Bone marrow (tissue), 2 donors: ENCODE results near the gene GMPR.
A peak's percentile ranks its signal among the peaks of the same experiment; 100 is the strongest.
"Not testable (repeated sequence)": the region's sequence is repeated elsewhere in the genome, so short reads cannot be mapped to it uniquely, and the experiment has no call there.

Experiments
- DNase-seq, 2 donors: peaks; one replicate each; lab custom pipeline; 2025; lab: John Stamatoyannopoulos, UW

Gene GMPR

DNA sequence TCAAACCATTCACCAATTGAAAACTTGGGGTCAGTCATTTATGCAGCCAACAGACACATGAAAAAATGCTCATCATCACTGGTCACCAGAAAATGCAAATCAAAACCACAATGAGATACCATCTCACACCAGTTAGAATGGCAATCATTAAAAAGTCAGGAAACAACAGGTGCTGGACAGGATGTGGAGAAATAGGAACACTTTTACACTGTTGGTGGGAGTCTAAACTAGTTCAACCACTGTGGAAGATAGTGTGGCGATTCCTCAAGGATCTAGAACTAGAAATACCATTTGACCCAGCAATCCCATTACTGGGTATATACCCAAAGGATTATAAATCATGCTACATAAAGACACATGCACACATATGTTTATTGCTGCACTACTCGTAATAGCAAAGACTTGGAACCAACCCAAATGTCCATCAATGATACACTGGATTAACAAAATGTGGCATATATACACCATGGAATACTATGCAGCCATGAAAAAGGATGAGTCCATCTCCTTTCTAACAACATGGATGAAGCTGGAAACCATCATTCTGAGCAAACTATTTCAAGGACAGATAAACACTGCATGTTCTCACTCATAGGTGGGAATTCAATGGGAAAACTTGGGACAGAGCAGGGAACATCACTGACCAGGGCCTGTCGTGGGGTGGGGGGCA is 13.2 kb upstream of the GMPR start:
- not testable (repeated sequence) for DNase-seq

- not testable (repeated sequence) for DNase-seq
Measured at GRCh38 chr6:16226117-16227047, 12.0 kb upstream of the GMPR start.

DNA sequence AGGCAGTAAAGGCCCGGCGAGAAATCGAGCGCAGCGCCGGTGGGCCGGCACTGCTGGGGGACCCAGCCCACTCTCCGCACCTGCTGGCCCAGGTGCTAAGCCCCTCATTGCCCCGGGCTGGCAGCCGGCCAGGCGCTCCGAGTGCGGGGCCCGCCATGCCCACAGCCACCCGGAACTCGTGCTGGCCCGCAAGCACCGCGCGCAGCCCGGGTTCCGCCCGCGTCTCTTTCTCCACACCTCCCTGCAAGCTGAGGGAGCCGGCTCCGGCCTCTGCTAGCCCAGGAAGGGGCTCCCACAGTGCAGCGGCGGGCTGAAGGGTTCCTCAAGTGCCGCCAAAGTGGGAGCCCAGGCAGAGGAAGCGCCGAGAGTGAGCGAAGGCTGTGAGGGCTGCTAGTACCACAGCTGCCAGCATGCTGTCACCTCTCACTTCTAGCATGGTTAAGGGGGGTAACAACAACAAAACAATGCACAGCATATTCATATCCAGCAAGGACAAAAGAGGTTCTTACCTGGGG is 11.3 kb upstream of the GMPR start:
- DNase-seq: no peak

- no peak for DNase-seq
Measured at GRCh38 chr6:16227605-16228004, 10.8 kb upstream of the GMPR start.

DNA sequence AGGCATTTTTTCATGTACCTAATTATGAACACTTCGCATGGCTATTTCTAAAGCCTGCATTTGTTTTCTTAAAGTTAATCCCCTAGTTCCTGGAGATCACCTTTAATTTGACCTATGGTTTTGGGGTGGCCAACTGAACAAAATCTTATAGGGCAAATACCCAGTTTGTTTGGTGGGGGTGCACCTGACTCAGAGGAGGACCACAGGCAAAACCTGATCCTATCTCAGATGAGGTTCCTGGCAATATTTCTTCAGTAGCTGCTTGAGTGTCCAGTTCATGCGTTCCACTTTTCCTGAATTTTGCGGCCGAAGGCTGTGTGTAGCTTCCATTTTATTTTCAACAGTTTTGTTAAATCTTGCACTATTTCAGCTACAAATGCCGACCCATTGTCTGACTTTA is 10.3 kb upstream of the GMPR start:
- no peak for DNase-seq

DNA sequence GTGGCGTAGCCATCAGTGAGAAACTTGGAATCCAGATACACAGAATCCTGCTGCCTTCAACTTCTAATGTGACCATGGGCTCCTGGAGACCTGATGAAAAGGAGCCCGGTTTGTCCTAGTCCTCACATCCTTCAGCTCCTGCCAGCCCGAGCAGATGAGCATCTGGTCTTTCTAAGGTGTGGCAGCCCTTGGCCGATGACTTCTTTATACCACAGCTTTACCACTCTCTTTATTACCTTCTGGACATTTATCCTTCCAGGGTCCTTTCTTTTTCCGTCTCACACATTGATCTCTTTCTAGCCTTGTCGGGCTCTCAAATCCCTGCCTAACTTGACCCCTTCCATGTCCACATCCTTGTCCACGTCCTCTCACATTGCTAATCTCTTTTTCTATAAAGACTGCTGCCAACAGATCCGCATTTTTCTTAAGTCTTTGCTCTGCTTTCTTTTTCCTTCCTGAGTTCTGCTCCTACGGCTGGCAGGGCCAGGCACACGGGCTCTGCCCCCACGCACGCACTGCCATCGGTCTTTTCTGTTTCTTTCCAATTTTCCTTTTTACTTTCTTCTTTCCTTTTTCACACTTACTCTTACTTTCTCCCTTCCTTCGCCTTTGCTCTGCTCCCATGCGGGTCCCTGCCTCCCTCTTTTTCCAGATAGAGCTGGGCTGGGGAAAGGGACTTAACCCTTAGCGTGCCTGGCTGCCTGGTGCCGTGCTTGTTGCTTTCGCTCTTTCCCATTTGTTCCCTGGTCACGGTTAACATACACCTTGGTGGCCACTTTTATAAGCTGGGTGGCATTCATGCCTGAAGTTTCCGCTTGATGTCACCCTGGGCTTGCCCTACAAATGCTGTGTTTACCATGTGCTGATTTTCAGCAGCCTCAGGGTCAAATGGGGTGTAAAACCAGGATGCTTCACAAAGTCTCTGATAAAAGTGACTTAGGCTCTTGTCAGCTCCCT is 9.4 kb upstream of the GMPR start:
- no peak for DNase-seq

DNA sequence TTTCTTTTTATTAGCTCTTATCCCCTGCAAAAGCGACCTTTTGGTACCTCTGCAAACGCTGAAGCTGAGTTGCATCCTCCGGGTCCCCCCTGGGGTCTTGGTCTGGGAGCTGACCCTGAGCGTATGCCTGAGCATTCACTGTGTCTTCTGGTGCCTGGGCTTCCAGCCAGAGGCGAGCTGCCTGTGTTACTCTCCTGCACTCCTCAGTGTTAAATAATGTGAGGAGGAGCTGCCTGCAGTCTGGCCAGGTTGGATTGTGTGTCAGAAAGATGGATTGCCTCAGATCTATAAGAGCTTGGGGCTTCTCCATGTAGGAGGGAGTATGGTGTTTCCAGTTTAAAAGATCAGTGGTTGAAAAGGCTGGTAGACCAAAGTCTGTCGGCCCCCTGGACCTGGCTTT is 8.7 kb upstream of the GMPR start:
- DNase-seq: no peak

- no peak for DNase-seq
Measured at GRCh38 chr6:16230953-16231352, 7.4 kb upstream of the GMPR start.

DNA sequence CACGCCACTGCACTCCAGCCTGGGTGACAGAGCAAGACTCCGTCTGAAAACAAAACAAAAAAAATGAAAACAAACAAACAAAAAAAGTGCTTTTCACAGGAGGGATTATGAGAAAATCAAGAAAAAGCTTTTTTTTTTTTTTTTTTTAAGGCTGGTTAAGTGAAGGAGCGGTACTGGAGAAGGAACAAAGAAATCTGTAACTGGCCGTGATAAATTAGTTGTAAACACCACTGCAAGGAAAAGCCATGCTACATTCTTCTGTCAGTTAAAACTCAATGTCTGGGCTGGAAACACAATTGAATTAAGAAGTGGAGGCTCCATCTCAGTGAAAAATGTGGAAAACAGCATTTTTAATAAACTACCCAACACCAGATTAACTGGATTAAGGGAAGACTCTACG is 6.3 kb upstream of the GMPR start:
- no peak for DNase-seq

DNA sequence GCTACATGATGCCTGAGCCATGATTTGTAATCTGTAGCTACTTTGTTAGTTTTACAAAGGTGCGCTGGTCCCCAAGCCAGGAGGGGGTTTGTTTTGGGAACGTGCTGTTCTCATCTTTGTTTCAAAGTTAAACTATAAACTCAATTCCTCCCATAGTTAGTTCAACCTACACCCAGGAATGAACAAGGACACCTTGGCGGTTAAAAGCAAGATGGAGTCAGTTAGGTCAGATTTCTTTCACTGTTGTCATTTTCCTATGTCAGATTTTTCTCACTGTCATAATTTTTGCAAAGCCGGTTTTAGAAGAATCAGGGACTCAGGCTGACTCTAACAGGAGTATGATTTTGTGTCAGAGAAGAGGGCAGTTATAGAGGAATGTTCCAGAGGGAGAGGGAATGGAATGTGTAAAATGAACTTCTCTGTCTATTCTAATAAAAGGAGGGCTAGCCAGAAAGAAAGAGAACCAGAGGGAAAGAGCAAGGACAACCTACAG is 2.3 kb upstream of the GMPR start:
- DNase-seq: no peak

DNA sequence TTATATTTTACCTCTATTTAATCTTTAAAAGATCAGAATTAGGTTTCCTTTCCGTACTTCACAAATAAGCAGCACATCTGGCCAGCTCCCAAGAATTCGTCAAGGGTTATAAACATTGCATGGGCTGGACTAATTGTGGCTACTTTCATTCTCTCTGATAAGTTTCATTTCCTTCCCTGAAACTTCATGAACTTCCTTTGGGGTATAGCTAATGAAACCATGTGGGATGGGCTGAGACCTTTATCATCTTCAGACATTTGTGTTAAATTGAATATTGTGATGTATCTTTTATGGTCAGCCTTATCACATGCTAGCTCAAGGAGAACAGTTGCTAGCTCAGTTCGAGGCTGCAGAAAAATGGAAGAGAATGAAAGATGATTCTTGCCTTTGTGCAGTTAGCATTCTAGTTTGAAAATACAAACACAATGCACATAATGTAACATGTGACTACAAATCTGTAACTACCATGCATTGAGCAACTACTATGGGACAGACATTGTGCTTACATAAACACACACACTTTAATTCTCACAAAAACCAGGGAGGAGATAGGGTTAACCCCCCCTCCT is 1.7 kb upstream of the GMPR start:
- peak in 1 of 2 donors; percentile 55 for DNase-seq

- no peak for DNase-seq
Measured at GRCh38 chr6:16237242-16237641, 1.1 kb upstream of the GMPR start.

DNA sequence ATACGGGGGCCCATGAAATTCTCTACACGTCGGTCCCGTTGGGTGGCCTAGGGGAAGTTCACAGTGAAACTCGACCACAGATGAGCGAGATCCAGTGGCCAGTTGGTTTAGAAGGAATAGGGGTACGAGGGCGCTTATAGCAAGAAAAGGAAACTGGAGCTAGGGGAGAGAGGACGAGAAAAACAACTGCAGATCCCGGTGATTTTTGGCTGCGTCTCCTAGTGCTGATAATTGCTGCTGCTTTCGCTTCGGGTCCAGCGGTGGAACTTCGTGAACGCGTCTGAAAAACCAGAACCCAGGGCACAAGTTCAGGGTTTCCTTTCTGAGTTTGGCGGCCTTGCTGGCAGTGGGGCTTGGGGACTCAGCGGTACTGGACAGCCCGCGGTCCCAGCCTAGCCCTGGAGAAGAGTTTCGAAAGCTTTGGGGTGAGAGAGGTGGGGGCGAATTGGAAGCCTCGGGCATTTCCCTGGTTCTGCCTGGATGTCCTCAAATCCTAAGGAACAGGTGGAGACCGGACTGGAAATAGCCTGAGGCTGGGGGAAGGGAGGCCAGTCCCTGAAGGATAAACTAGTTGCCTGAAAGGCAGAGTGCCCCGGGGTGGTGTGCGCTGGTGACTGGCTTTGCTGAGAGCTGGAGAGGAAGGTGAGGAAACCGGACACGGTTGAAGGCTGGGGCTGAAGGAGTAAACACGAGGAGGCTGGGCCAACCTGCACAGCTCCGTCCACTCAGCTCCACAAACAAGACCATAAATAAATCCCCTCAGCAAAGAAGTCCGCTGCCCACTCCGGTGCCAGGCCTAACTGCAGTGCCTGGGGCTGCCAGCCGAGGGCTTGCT is 793 bp downstream of the GMPR start:
- DNase-seq: peak in 1 of 2 donors; percentile 36

GRCh38 chr6:16239798-16240123 is 1.4 kb downstream of the GMPR start:
- peak in 1 of 2 donors; percentile 48 for DNase-seq

DNA sequence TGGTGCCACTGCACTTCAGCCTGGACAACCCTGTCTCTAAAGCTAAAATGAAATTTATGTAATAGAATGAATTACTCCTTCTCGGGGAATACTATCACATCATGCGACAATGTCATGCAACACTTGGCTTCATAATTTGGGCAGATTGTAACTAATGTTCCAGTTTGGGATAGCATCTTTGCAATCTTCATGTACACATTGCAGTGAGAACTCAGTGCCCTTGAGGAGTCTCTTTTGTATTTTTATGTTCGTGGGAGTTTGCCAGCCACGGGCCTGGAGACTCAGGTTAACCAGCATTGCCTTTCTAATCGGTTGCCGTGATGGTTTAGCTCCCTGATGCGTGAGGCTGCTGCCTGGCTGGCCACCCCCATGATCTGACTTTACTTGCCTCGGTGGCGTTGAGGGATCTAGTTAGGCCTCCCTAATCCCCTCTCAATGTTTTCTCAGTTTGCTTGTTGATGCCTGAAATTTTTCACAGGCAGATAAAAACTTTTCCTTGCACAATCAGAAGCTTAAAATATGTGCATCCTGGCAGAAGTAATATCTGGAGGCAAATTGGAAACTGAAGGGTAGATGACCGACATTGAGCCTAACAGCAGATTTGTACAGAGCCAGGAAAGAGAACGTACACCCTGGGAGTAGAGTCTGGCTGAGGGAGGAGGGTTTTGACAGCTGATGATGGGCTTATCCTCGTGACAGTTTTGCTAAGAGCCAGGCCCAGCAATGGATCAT is 2.4 kb downstream of the GMPR start:
- no peak for DNase-seq

- DNase-seq: no peak
Measured at GRCh38 chr6:16241321-16241689, 2.9 kb downstream of the GMPR start.

DNA sequence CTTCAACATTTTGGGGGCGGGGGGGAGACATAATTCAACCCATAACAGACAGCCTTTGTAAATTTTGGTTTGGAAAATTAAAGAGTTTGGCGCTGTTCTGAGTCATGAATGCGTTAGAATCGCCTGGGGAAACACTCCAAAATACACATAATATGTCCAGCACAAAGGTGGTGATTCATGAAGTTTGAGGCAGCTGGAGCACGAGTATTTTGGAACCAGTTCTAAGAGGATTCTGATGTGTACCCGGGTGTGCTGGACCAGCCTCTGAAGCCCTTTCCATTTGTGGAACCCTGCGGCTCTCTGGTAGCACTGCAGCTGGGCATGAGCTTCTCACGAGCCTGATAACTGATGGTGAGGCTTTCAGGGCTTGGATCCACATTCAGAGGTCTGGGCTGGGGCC is 4.7 kb downstream of the GMPR start:
- DNase-seq: no peak

- DNase-seq: no peak
Measured at GRCh38 chr6:16243664-16244063, 5.3 kb downstream of the GMPR start.

DNA sequence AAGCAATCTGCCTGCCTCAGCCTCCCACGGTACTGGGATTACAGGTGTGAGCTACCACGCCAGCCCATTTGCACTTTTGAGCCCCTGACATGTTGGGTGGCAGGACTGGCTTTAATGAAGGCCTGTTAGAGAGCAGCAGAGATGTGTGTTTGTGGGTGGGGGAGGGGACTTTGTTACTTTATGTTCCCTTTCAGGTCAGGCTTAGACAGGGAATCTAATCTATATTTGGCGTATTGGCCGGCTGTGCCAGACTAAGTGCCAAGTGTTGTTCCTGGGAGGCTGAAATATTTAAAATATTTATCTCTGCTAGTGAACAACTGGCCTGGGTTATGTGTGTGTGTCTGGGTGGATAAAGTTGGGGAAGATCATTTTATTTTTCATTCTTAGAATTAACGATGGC is 6.1 kb downstream of the GMPR start:
- DNase-seq: no peak

GRCh38 chr6:16244869-16245451 is 6.6 kb downstream of the GMPR start:
- DNase-seq: no peak
